ENCODE measurements around the gene ZDHHC14.
"Not testable (repeated sequence)": the region's sequence is repeated elsewhere in the genome, so short reads cannot be mapped to it uniquely, and the experiment has no call there.

The ZDHHC14 gene

DNA sequence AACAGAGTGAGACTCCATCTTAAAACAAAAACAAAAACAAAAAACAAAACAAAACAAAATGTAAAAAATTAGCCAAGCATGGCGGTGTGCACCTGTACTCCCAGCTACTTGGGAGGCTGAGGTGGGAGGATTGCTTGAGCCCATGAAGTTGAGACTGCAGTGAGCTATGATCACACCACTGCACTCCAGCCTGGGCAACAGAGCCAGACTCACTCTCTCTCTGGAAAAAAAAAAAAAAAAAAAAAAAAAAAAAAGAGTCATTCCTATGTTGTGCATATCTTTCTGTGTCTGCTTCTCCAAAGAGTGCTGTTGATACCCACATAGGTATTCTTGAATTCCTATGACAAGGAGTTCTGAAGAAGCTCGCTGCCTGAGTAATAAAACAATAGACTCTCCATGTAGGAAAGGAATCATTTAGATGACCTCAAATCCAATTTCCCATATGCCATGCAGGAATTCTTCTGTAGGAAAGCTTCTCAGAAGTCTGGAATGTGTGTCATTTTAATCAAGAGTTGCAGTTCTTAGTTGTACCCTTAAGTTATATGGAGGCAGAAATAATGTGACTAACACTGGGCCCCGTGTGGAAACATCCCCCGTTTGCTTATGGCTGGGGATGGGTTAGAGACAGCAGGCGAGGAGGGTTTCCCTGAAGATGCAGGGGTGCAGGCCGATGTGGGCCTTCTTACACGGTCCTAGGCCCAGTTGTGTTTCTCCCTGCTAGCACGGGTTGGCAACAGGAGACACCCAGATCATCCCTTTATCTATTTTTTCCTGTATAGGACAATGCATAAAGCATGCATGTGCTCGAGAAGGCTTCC is 79.4 kb downstream of the ZDHHC14 start:
- H3K4me1 ChIP-seq (ENCODE audit: insufficient read depth, insufficient read length): peaks cover 2% of the 10 kb centered on the region

DNA sequence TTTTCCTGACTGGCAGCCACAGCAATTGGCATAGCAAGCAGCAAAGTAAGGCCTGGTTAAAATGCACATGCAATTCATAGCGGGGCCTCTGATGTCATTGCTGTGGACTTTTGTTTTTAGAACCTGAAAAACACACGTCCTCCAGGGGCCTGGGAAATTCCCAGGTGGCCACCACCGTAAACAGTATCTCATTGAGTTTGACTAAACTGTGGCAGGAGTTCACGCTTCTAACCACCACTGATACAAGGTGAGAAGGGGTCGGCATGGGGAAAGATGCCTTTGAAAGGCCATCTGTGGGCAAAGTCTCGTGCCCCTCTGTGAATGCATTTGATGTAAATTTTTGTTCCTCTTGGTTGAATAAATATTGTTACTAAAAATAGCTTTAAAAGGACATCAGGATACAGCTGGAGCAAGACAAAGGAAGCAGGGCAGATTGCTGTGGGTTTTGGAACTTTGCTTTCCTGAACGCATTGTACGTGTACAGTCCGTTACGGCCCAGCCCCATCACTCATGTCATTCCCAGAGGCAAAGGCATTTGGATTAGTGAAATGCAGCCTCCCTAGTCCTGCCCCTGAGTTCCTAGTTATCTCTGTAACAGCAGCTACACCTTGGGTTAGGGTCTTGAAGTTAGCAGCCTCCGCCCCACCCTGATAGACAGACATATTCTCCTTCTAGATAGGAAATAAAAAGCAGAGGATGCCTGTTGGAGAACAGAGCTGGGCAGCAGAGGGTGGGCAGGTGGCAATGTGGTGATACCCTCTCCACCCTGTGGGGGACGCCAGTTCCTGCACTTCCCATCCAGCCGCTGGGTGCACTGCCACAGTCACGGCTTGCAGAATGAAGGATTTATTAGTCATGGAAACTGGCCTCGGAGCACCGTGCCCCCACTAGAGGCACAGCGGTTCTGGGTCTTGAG is 80.3 kb downstream of the ZDHHC14 start:
- H3K27me3 ChIP-seq (ENCODE audit: insufficient read depth, insufficient read length): no peaks in the 10 kb centered on the region
- DNase-seq (ENCODE audit: low read depth, low spot score): no peak
- no peak overlapping the region for H3K4me3 ChIP-seq (ENCODE audit: insufficient read length, low read depth)

More for the DNA sequence above, 79.4 kb downstream of the ZDHHC14 start:
- H3K4me3 ChIP-seq (ENCODE audit: insufficient read length, low read depth): no peak overlapping the region
- H3K27me3 ChIP-seq (ENCODE audit: insufficient read depth, insufficient read length): no peaks in the 10 kb centered on the region
- TF ChIP-seq YY1 (IDR thresholded peaks at IDR 0.05; ENCODE audit: insufficient read depth, insufficient read length) (no peak), ZNF274 (IDR thresholded peaks at IDR 0.05; ENCODE audit: low read depth, low read length) (no peak), SUZ12 (IDR thresholded peaks at IDR 0.05; ENCODE audit: extremely low read depth, insufficient read depth, insufficient read length) (no peak)
- no peaks in the 10 kb centered on the region for H3K36me3 ChIP-seq (ENCODE audit: insufficient read depth, insufficient read length, low read length)
- H3K9me3 ChIP-seq (ENCODE audit: insufficient read depth, low read length): no peaks in the 10 kb centered on the region
- no peak overlapping the region for H3K9ac ChIP-seq (ENCODE audit: insufficient read length, low read depth)
- DNase-seq (ENCODE audit: low read depth, low spot score): no peak

DNA sequence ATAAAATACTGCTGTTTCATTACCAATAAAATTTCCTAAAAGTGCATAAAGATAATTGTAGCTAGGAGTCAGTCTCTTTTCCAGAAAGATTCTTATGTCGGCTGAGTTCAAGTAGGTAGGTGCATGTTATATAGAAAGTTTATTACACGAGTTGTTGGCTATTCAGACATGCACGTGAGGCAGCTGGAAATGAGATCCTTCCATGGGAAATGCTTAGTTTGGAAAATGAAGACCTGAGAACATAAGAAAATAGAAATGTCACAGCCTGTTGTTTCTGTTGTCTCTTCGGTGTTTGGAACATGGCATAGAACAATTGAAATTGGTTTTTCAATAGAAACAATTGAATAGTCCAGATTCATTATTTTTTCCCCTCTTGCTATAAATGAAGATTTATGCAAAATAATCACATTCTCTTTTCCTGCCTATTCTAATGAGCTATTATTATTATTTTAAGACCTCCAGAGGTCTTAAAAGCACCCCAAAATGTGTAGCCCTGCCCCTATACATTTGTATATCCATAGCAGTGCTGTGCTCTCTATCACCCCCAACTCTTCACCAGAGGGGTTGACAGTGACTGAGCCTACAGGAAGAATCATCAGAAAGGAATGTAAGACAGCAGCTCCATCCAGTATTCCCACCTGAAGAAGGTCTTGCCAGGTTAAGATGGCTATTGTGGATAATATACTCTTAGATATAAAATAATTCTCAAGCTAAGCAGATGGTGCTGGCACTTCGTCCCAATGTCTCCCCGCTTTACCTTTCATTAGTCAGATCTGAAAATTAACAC is 82.2 kb downstream of the ZDHHC14 start:
- H3K36me3 ChIP-seq (ENCODE audit: insufficient read depth, insufficient read length, low read length): no peaks in the 10 kb centered on the region
- no peak overlapping the region for H3K9ac ChIP-seq (ENCODE audit: insufficient read length, low read depth)
- H3K27me3 ChIP-seq (ENCODE audit: insufficient read depth, insufficient read length): no peaks in the 10 kb centered on the region
- H3K9me3 ChIP-seq (ENCODE audit: insufficient read depth, low read length): no peaks in the 10 kb centered on the region
- H3K4me3 ChIP-seq (ENCODE audit: insufficient read length, low read depth): no peak overlapping the region
- TF ChIP-seq ZNF274 (IDR thresholded peaks at IDR 0.05; ENCODE audit: low read depth, low read length) (no peak), YY1 (IDR thresholded peaks at IDR 0.05; ENCODE audit: insufficient read depth, insufficient read length) (no peak), SUZ12 (IDR thresholded peaks at IDR 0.05; ENCODE audit: extremely low read depth, insufficient read depth, insufficient read length) (no peak)
- DNase-seq (ENCODE audit: low read depth, low spot score): no peak
- peaks cover 5% of the 10 kb centered on the region for H3K4me1 ChIP-seq (ENCODE audit: insufficient read depth, insufficient read length)

More for the DNA sequence above, 80.3 kb downstream of the ZDHHC14 start:
- H3K36me3 ChIP-seq (ENCODE audit: insufficient read depth, insufficient read length, low read length): no peaks in the 10 kb centered on the region
- H3K9ac ChIP-seq (ENCODE audit: insufficient read length, low read depth): no peak overlapping the region
- peaks cover 5% of the 10 kb centered on the region for H3K4me1 ChIP-seq (ENCODE audit: insufficient read depth, insufficient read length)
- H3K9me3 ChIP-seq (ENCODE audit: insufficient read depth, low read length): no peaks in the 10 kb centered on the region
- TF ChIP-seq ZNF274 (IDR thresholded peaks at IDR 0.05; ENCODE audit: low read depth, low read length) (no peak), YY1 (IDR thresholded peaks at IDR 0.05; ENCODE audit: insufficient read depth, insufficient read length) (no peak), SUZ12 (IDR thresholded peaks at IDR 0.05; ENCODE audit: extremely low read depth, insufficient read depth, insufficient read length) (no peak)

DNA sequence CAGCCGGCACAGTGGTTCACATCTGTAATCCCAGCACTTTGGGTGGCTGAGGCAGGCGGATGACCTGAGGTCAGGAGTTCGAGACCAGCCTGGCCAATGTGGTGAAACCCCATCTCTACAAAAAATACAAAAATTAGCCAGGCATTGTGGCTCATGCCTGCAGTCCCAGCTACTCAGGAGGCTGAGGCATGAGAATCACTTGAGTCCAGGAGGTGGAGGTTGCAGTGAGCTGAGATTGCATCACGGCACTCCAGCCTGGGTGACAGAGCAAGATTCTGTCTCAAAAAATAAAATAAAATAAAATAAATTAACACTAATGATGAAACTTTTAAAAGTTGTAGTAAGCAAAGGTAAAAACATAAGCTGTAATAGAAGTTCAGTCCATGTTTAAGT is 82.7 kb downstream of the ZDHHC14 start:
- not testable (repeated sequence) for H3K9me3 ChIP-seq (ENCODE audit: insufficient read depth, low read length); H3K9ac ChIP-seq (ENCODE audit: insufficient read length, low read depth); H3K36me3 ChIP-seq (ENCODE audit: insufficient read depth, insufficient read length, low read length); DNase-seq (ENCODE audit: low read depth, low spot score); H3K4me3 ChIP-seq (ENCODE audit: insufficient read length, low read depth); H3K27me3 ChIP-seq (ENCODE audit: insufficient read depth, insufficient read length); H3K4me1 ChIP-seq (ENCODE audit: insufficient read depth, insufficient read length)

DNA sequence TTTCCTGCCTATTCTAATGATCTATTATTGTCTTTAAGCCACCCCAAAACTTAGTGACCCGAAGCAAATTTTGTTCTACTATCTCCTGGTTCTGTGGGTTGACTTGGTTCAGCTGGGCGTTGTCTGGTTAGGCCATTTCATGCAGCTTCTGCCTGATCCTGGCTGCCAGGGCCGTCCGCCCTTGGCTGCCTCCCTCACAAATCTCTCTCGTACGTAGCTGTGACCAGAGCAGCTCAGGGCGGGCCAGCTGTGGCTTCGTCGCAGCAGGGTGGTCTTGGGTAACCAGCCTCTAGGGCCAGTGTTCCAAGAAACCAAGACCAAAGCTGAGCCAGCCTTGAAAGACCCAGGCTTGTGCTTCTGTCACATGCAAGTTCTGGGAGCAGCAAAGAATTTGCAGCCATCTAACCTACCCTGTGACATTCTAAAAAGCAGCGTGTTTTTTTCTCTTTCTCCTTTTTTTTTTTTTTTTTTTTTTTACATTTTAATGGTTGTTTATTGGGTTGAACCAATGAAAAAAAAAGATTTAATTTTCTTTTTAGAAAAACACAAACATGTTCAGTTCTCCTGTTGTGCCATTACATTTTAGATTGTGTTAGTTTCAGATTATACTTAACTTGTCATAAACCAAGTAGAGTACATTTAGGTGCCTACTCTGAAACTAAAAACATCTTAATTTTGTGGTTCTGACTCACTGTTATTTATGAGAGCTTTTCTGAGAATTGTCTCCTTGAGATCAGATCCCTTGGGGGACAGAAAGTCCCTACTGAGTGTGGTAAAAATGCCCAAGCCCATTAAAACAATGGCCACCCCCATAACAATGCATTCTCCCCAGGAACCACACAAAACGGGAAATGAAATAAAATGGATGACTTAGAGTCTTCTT is 83.9 kb downstream of the ZDHHC14 start:
- DNase-seq (ENCODE audit: low read depth, low spot score): no peak
- no peak overlapping the region for H3K9ac ChIP-seq (ENCODE audit: insufficient read length, low read depth)
- TF ChIP-seq ZNF274 (IDR thresholded peaks at IDR 0.05; ENCODE audit: low read depth, low read length): no peak
- no peak for TF ChIP-seq SUZ12 (IDR thresholded peaks at IDR 0.05; ENCODE audit: extremely low read depth, insufficient read depth, insufficient read length)
- TF ChIP-seq YY1 (IDR thresholded peaks at IDR 0.05; ENCODE audit: insufficient read depth, insufficient read length): no peak
- peaks cover 5% of the 10 kb centered on the region for H3K4me1 ChIP-seq (ENCODE audit: insufficient read depth, insufficient read length)
- H3K4me3 ChIP-seq (ENCODE audit: insufficient read length, low read depth): no peak overlapping the region
- no peaks in the 10 kb centered on the region for H3K9me3 ChIP-seq (ENCODE audit: insufficient read depth, low read length)
- H3K27me3 ChIP-seq (ENCODE audit: insufficient read depth, insufficient read length): no peaks in the 10 kb centered on the region
- H3K36me3 ChIP-seq (ENCODE audit: insufficient read depth, insufficient read length, low read length): no peaks in the 10 kb centered on the region

DNA sequence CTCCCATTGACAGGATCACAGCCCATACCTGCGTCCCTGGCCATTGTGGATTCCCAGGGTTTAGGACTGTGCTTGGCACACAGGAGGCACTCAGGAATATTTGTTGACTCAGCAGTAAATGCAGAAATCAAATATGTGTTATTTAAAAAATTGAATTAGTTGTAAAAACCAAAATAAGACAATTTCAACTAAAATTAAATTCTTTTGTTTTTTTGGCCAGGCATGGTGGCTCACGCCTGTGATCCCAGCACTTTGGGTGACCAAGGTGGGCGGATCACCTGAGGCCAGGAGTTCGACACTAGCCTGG is 85.3 kb downstream of the ZDHHC14 start:
- H3K36me3 ChIP-seq (ENCODE audit: insufficient read depth, insufficient read length, low read length): no peaks in the 10 kb centered on the region
- H3K9me3 ChIP-seq (ENCODE audit: insufficient read depth, low read length): no peaks in the 10 kb centered on the region
- H3K4me1 ChIP-seq (ENCODE audit: insufficient read depth, insufficient read length): peaks cover 3% of the 10 kb centered on the region
- H3K9ac ChIP-seq (ENCODE audit: insufficient read length, low read depth): no peak overlapping the region
- DNase-seq (ENCODE audit: low read depth, low spot score): no peak
- H3K27me3 ChIP-seq (ENCODE audit: insufficient read depth, insufficient read length): no peaks in the 10 kb centered on the region
- H3K4me3 ChIP-seq (ENCODE audit: insufficient read length, low read depth): no peak overlapping the region
- TF ChIP-seq ZNF274 (IDR thresholded peaks at IDR 0.05; ENCODE audit: low read depth, low read length): no peak
- TF ChIP-seq SUZ12 (IDR thresholded peaks at IDR 0.05; ENCODE audit: extremely low read depth, insufficient read depth, insufficient read length): no peak
- no peak for TF ChIP-seq YY1 (IDR thresholded peaks at IDR 0.05; ENCODE audit: insufficient read depth, insufficient read length)

DNA sequence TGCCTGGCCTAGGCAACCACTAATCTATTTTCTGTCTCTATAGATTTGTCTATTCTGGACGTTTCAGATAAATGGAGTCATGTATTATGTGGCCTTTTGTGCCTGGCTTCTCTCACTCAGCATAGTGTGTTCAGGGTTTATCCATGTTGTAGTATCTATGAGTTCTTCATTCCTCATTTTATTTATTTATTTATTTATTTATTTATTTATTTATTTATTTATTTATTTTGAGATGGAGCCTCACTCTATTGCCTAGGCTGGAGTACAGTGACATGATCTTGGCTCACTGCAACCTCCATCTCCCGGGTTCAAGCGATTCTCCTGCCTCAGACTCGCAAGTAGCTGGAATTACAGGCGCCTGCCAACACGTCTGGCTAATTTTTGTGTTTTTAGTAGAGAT is 86.3 kb downstream of the ZDHHC14 start:
- not testable (repeated sequence) for H3K36me3 ChIP-seq (ENCODE audit: insufficient read depth, insufficient read length, low read length); H3K4me1 ChIP-seq (ENCODE audit: insufficient read depth, insufficient read length); DNase-seq (ENCODE audit: low read depth, low spot score); H3K27me3 ChIP-seq (ENCODE audit: insufficient read depth, insufficient read length); H3K9me3 ChIP-seq (ENCODE audit: insufficient read depth, low read length); H3K4me3 ChIP-seq (ENCODE audit: insufficient read length, low read depth); H3K9ac ChIP-seq (ENCODE audit: insufficient read length, low read depth)
